C4-2B (cell line): ENCODE measurements around the gene B3GAT1.

Source experiments
- ZFX ChIP-seq: fragments of 450-650 bp; IDR thresholded peaks from 2 replicates; pipeline ENCODE4 v1.6.1; 2017
- TF ChIP-seq, protein P1 (sequence below): fragments of 450-650 bp; conservative IDR thresholded peaks from 2 replicates; pipeline ENCODE4 v1.5.1; 2017; ENCODE audit warnings: mild to moderate bottlenecking

DNA sequence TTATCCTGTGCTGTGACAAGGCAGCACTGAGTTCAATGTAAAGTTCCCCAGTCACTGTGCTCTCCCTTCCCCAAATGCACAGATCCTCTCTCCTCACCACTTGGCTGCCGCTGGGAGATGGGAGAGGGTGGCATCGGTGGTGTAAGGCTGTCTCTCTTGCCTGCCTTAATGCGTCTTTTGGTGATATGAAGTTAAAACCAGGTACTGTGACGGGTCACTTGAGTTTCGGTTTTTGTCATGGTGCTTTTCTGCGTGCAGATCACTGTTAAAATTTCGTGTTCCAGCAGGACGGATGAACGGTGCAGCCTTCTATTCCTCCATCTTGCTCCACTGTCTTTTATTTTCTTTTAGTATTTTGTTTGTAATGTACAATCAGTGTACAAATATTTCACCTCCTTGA, 61.7 kb downstream of the B3GAT1 start:
- TF ChIP-seq, protein P1, sequence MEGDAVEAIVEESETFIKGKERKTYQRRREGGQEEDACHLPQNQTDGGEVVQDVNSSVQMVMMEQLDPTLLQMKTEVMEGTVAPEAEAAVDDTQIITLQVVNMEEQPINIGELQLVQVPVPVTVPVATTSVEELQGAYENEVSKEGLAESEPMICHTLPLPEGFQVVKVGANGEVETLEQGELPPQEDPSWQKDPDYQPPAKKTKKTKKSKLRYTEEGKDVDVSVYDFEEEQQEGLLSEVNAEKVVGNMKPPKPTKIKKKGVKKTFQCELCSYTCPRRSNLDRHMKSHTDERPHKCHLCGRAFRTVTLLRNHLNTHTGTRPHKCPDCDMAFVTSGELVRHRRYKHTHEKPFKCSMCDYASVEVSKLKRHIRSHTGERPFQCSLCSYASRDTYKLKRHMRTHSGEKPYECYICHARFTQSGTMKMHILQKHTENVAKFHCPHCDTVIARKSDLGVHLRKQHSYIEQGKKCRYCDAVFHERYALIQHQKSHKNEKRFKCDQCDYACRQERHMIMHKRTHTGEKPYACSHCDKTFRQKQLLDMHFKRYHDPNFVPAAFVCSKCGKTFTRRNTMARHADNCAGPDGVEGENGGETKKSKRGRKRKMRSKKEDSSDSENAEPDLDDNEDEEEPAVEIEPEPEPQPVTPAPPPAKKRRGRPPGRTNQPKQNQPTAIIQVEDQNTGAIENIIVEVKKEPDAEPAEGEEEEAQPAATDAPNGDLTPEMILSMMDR = no peak
- no peak for TF ChIP-seq ZFX
